Stimulated activated CD8-positive, alpha-beta memory T cell treated with anti-CD3 and anti-CD28 coated beads, Interleukin-7, amount 100 ng/mL, for 24 hours (primary cell): Measurements from ENCODE around the gene MIOX.
"Not testable (repeated sequence)": the region's sequence is repeated elsewhere in the genome, so short reads cannot be mapped to it uniquely, and the experiment has no call there.

ENCODE experiments used
- DNase-seq: peaks from one replicate; pipeline ENCODE4 v3.0.0-alpha.2; 2020; ENCODE audit warnings: low read depth

MIOX gene

DNA sequence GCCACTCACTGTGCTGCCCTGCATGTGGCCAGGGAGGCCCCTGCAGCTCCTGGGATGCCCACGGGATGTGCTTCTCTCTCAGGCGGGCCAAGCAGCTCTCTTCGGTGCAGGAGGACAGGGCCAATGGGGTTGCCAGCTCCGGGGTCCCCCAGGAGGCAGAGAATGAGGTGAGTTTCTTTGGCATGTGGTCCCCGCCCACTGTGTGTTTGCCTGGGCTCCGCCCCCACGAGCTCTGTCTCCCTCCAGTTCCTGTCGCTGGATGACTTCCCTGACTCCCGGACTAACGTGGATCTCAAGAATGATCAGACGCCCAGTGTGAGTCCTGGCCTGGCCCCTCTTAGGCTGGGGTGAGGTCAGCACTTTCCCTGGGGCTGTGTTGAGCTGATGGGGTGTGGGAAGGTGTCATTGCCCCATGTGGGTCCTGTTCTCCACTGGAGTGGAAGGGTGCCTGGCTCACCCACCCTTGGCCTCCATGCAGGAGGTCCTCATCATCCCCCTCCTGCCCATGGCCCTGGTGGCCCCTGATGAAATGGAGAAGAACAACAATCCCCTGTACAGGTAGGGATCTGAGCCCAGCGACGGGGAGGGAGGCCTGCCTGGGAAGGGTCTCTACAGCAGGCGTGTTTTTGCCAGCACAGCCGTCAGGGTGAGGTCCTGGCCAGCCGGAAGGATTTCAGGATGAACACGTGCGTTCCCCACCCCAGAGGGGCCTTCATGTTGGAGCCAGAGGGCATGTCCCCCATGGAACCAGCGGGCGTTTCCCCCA lies 31.0 kb downstream of the MIOX start:
- no peak for DNase-seq

DNA sequence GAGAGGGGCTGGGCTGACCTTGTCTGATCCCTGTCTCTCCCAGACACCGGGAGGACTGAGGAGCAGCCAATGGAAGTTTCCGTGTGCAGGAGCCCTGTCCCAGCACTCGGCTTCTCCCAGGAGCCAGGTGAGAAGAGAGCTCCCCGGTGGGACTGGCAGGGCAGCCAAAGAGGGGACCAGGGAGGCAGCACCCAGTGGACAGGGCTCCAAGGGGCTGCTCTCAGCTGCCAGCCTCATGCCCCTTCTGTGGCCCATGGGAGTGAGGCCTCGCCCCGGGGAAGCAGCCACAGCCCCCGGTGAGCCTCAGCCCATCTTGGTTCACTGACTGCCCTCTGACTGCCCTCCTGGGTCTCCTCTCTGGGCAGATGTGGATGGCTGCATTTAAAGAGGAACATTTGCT lies 31.9 kb downstream of the MIOX start:
- DNase-seq: no peak

DNA sequence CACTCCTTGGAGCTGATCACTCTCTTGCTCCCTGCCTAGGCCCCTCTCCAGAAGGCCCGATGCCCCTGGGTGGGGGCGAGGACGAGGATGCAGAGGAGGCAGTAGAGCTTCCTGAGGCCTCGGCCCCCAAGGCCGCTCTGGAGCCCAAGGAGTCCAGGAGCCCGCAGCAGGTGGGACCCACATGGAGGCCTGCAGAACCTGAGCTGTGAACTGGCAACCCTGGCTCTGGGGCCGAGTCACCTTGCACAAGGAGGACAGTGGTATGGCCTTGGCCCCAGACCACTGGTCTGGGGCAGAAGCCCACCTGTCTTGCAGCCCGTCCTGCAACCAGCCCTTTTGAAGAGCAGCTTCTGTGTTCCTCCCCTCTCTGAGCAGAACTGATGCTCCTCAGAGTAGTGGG lies 32.5 kb downstream of the MIOX start:
- no peak for DNase-seq

DNA sequence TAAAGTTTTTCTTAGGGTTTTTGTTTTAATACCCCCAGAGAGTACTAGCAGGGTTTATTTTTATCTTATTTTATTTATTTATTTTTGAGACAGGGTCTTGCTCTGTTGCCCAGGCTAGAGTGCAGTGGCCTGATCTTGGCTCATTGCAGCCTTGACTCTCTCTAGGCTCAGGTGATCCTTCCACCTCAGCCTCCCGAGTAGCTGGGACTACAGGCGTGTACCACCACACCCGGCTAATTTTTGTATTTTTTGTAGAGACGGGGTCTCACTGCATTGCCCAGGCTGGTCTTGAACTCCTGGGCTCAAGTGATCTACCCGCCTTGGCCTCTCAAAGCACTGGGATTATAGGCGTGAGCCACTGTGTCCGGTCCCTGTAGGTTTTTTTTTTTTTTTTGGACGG lies 33.5 kb downstream of the MIOX start:
- DNase-seq: not testable (repeated sequence)

DNA sequence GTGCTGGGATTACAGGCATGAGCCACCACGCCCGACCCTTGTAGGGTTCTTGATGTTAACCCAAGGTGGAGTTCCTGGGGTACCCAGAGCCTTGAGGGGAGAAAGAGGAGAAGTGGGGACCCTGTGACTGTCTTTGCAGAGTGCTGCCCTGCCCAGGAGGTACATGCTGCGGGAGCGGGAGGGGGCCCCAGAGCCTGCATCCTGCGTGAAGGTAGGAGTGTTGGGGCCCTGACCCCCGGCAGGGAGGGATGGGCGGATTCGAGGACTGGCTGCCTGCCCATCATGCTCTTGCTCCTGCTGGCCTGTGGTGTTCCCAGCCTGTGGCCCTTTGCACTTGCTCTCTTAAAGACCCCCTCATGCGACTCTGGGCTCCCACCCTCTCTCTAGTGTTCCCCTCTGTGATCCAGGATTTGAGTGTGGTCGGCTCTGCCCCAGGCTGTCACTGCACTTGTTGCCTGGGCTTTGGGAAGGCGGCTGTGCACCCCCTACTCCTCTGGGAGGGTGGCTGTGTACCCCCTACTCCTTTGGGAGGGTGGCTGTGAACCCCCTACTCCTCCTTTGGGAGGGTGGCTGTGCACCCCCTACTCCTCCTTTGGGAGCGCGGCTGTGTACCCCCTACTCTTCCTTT lies 34.3 kb downstream of the MIOX start:
- no peak for DNase-seq

DNA sequence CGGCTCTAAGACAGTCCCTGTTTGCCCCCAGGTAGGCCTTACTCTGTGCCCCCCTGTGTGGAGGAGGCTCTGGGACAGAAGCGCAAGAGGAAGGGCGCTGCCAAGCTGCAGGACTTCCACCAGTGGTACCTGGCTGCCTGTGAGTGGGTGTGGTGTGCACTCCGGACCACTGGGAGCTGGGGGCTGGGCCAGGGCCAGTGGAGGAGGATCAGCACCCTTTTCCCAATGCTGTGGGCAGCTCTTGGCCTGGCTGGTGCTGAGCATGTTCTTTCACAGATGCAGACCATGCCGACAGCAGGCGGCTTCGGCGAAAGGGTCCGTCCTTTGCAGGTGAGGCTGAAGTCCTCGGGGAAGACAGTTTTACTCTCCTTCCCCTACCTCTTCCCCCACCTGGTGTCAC lies 35.1 kb downstream of the MIOX start:
- DNase-seq: no peak

DNA sequence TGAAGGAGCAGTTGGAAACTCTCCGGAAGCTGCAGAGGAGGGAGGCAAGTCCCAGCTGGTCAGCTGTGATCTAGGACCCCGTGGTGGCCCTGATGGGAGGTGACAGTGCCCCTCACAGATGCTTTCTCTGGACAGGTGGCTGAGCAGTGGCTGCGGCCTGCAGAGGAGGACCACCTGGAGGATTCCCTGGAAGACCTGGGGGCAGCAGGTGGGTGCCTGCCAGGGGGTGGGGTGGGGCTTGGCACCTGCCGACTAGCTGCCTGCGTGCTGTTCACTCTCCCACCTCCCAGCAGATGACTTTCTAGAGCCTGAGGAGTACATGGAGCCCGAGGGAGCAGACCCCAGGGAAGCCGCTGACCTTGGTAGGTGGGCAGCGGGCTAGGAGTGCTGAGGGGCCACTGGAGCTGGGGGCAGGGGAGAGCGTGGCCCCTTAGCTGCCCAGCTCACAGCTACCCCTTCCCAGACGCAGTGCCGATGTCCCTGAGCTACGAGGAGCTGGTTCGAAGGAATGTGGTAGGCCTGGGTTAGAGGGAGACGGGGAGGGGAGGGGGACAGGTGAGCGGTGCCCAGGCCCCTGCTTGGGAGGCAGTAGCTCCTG lies 35.6 kb downstream of the MIOX start:
- no peak for DNase-seq

DNA sequence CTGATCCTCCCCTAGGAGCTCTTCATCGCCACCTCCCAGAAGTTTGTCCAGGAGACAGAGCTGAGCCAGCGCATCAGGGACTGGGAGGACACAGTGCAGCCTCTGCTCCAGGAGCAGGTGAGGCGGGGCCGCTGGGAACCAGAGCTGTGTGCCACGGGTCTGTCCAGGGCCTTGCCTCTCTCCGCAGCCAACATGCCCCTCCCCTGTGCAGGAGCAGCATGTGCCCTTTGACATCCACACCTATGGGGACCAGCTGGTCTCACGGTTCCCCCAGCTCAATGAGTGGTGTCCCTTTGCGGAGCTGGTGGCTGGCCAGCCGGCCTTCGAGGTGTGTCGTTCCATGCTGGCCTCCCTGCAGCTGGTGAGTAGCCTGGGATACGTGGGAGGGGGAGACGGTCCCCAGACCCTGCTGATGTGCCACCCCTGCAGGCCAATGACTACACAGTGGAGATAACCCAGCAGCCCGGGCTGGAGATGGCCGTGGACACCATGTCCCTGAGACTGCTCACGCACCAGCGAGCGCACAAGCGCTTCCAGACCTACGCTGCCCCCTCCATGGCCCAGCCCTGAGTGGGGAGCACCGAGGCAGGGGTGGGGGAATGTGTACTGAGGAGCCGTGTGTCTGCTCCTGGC lies 36.3 kb downstream of the MIOX start:
- DNase-seq: no peak

DNA sequence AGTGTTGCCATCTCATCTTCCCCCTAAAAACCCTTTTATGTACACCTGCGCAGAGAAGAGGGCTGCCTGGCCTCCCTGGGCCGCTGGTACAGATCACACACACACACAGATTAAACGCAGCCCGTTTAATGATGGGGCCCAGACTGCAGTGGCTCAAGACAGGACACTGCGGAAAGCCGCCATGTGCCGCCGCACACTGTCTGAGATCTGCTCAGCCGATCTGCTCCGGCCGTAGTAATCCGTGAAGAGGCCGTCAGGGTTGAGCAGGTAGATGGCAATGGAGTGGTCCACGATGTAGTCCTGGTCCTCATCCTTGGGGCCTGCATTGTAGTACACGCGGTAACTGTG lies 36.8 kb downstream of the MIOX start:
- no peak for DNase-seq

DNA sequence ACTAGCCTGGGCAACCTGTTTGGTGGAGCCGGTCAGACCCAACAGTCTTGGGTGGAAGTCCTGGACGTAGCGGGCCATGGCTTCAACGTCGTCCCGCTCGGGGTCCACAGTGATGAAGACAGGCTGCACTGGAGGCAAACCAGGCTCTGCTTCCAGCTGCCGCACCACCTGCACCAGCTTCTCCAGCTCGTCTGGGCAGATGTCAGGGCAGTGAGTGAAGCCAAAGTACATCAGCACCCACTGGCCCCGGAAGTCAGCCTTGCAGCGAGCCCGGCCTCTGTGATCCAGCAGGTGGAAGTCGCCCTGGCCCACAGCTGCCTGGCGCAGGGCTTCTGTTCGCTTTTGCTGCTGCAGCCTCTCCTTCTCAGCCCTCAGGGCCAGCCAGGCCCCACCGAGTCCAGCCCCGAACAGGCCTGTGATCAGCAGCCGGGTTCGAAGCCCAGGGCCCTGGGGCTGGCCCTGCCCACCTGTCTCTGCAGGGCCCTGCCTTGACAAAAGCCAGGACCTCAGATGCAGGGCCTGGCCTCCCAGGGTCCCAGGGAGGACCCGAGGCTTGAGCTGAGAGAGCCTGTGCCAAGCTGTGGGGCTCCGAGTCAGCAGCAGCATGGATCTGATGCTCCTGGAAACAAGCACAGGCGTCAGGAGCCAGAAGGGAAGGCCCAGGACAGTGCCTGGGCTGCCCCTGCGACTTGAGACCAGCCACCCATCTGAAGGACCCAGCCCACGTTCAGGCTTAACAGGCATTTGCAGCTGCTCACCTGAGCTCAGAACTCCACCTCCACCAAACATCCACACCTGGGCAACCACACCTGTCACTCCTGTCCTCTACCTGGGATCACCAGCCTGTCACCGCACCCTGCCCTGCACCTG lies 37.4 kb downstream of the MIOX start:
- DNase-seq: no peak

DNA sequence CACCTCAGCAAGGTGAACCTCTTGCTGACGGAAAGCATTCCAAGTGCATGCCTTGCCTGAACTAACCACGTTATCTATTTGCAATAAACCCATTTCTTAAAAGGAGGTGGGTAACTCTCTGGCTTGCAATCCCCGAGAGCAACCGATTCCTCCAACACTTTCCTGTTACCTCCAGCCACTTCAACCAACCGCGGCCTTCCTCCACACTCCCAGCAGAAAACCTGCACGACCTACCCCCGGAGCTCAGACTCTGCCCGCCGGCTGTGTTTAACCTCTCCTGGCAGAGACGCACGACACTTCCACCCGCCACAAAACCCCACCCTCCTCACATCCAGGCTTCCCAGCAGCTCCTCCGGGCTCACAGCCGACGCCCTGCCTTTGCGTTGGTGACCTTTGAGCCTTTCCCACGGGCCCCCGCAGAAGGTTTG lies 38.0 kb downstream of the MIOX start:
- no peak for DNase-seq

DNA sequence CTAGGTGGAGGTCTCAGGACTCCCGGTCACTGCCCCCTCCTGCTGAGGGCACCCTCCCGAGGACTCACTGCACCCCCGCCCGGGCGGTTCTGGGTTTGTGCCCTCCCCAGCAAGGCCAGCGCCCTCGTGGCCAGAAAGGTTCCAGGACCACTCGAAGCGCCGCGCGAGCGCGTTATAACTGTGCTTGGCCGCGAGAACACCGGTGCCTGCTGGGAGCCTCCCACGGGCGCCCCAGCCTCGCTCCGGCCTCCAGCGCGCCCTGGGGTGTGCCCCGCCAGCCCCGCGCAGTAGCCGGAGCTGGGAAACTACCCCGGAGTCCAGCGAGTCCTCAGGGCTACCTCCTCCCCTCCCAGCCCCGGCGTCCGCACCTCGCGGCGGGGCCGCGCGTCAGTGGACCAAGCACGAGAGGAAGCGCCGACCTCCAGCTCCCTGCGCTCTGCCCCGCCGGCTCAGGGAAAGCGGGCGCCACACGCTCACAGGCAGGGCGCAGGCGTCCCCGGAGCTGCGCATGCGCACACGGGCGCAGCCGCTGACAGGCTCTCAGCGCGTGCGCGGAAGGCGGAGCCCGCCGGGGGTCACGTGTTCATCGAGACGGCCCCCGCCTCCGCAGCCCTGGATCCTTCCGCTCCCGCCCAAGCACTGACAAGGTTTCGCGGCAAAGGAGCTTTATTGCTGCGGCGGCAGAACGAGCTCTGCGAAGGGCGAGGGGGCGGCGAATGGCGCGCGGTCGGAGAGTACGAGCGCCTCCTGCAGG lies 38.6 kb downstream of the MIOX start, which contains the start of gene SCO2:
Gene SCO2, minus strand, starts transcription at position 495 of the 754 bp plus-strand sequence. CDS start 1,187 bp downstream, outside the sequence.
- peak; percentile 90 for DNase-seq

DNA sequence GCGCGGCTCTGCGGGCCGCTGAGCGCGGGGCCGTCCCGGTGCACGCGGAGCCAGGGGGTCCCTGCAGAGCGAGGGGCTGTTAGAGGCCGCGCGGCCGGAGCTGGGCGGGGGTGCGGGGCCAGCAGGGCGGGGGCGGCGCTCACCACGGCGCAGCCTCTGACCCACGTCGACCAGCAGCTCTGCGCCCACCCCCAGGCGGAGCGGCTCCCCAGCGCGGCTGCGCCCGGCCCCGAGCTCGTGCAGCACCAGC lies 39.1 kb downstream of the MIOX start:
- DNase-seq: no peak

DNA sequence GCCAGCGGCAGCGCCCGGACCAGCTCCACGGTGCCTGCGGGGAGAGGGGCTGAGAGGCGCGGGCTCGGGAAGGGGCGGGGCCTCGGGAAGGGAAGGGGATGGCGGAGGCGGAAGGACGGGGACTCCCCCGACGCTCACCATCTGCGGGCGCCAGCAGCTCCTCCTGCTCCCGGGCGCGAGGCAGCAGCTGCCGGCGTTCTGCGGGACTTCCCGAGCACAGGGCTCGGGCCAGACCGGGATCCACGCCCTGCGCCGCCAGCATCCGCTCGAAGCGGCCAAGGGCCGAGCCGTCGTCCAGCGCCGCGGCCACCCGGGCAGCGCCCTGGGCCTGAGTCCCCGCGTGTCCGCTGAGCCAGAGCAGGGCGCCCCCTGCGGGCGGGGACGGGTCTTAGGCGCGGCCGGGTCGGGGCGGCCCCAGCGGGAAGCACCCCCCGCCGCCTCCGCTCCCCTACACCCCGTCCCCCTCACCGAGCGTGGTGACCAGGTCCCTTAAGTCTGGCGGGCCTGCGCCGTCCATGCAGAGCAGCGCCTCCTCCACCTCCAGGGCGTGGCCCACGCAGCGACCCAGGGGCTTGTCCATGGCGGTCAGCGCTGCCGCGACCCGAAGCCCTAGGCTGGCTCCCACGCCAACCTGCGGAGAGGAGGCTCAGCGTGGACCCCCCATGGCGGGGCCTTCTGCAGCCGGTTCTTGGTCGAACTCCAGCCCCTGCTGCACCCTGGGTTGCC lies 39.6 kb downstream of the MIOX start:
- DNase-seq: peak; percentile 70

DNA sequence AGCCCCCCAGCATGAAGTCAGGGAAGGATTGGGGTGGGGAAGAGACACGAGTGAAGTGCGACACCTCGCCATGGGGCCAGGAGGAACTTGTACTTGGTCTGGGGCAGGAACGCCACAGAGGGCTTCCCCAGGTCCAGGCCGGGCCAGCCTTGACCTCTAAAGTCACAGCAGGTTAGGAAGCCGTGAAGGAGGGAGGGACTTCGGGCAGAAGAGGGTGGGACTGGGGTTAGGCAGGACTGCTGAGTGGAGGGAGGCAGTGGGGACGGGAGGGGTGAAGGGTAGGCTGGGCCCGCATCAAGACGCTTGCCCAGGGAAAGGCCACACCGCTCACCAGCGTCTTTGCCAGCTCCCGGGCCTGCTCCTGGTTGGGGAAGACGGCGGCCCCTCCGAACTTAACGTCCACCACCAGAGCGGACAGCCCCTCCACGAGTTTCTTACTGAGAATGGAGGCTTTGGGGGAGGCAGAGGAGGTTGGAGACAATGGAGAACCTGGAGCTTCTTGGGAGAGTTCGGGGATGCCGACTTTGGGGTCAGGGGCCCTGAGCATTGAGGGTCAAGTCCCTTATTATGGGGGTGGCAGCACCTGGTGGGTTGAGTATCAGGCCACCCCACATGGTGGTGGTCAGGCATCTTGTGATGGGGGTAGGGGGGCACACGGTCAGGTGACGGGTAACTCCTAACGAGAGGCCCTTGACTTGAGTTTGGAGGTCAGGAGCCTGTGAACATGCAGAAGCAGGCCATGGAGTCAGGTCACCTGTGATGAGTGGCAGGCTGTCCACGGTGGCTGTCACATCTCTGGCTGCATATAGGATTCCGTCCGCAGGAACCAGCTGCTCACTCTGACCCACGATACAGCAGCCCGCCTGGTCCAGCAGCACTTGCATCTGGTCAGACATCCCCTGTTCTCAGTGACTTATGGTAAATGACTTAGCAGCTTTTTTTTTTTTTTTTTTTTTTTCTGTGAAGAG lies 40.5 kb downstream of the MIOX start:
- DNase-seq: no peak

DNA sequence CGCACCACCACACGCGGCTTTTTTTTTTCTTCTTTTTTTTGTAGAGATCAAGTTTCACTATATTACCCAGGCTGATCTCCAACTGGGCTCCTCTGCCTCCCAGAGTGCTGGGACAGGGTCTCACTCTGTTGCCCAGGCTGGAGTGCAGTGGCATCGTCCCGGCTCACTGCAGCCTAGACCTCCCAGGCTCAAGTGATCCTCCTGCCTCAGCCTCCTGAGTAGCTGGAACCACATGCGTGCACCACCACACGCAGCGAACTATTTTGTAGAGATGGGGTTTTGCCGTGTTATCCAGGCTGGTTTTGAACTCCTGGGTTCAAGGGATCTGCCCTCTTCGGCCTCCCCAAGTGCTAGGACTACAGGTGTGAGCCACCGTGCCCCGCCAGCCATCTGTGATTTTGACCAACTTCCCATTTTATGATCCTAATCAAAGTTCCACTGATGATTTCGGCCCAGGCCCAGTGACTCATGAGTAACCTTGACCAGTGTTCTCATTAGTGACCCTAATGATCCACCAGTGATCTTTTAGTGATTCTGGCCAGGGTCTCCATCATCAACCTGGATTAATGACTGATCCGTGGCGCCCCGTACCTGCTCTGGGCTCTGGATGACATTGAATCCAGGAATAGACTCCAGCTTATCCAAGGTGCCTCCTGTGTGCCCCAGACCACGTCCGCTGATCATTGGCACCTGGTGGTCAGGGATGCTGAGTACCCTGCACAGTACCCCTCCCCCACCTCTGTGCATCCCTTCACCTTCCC lies 41.4 kb downstream of the MIOX start:
- DNase-seq: no peak

DNA sequence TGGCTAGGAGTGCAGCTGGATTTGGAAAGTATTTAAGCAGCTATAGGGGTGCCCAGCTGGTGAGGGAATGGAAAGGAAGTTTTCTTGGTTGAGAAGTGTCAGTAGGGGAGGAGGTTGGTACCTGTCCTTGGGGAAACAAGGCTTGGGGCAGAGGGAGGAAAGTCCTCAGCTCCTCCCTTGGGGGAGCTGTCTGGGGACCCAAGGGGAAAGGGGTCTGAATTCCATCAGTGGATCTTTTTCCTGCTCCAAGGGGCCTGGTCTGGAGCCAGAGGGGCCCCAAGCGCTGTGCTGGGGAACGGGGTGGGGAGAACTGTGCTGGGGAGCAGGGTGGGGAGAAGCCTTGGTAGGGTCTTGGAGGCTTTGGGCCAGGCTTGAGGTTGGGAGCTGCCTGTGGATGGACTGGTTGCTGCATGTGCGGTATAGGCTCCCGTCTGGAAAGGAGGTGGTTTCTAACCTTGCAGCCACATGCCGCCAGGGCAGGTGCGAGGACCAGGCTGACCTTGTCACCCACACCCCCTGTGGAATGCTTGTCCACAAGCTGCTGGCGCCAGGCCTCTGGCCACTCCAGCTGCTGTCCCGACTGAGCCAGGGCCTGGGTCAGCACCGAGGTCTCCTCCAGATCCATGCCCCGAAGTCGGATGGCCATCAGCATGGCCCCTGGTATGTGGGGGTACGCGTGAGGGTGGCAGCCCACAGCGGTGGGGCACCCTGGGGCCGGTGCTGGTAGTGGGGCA lies 42.2 kb downstream of the MIOX start:
- no peak for DNase-seq

DNA sequence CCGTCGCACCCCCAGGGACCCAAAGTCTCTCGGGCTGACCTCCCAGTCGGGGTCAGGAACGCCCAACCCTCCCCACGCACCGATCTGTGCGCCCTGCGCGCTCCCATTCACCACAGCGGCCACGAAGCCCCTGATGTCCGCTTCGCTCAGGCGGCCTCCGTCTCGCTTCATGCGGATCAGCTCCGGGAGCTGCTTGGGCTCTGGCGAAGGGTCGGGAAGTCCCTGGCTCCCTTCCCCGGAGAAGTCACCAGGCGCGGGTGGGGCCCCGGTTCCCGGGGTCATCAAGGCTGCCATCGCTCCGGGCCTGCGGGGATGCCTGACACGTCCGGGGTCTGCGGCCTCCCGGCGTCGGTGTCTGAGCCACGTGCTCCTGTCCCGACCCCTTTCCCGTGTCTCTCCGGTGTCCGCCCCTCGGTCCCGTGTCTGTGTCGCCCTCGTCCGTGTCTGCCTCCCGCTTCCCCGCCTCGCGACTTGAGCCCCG lies 42.8 kb downstream of the MIOX start:
- no peak for DNase-seq
